Measurements from ENCODE around the gene PTPRA.
"Not testable (repeated sequence)": the region's sequence is repeated elsewhere in the genome, so short reads cannot be mapped to it uniquely, and the experiment has no call there.

PTPRA gene

DNA sequence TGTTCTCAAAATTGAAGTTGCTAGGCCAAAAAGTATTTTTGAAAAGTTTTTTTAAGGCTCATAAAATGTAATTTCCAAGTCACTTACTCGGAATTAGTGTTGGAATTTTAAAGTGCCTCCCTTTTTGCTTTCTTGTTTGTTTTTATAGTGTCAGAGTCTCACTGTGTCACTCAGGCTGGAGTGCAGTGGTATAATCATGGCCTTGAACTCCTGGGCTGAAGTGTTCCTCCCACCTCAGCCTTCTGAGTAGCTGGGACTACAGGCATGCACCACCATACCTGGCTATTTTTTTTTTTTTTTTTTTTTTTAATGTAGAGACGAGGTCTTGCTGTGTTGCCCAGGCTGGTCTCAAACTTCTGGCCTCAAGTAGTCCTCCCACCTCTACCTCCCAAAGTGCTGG lies 130.1 kb downstream of the PTPRA start:
- DNase-seq (ENCODE audit: low read depth) = no peak

- DNase-seq (ENCODE audit: low read depth) = peak; percentile 22
These were observed 137.9 kb downstream of the PTPRA start for GRCh38 chr20:3010985-3011723.

- DNase-seq (ENCODE audit: low read depth) = no peak
These were observed 138.5 kb downstream of the PTPRA start for GRCh38 chr20:3011752-3012151.

DNA sequence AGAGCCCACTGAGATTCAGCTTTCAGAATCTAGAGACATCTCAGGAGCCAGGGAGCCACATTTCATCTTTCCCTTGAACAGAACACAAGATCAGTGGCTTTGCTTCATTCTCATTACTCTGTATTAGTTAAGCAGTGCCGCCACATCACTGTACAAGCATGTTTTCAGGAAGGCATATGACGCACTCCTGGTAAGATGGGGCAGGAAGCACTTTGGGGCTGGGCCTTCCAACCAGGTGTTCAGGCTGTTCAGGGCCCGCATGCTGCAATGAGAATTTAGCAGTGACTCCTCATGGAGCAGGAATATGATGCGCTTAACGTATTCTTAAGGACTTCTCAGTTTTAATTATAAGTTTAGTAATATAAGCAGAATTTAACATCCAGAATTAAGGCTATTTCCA lies 140.5 kb downstream of the PTPRA start:
- no peak for DNase-seq (ENCODE audit: low read depth)

DNA sequence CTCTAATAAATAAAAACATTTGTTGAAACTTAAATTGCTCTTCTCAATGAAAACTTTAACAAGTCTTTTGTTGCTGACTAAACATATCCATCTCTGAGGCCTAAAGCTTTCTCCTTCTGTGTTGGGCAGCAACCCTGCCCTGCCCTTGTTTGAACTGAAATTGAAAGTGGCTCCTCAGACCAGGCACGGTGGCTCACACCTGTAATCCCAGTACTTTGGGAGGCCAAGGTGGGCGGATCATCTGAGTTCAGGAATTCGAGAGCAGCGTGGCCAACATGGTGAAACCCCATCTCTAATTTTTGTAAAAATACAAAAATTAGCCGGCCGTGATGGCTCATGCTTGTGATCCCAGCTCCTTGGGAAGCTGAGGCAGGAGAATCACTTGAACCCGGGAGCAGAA lies 140.9 kb downstream of the PTPRA start:
- DNase-seq (ENCODE audit: low read depth) = no peak

GRCh38 chr20:3014662-3015061 lies 141.4 kb downstream of the PTPRA start:
- DNase-seq (ENCODE audit: low read depth) = no peak

GRCh38 chr20:3015302-3015701 lies 142.0 kb downstream of the PTPRA start:
- DNase-seq (ENCODE audit: low read depth) = not testable (repeated sequence)

DNA sequence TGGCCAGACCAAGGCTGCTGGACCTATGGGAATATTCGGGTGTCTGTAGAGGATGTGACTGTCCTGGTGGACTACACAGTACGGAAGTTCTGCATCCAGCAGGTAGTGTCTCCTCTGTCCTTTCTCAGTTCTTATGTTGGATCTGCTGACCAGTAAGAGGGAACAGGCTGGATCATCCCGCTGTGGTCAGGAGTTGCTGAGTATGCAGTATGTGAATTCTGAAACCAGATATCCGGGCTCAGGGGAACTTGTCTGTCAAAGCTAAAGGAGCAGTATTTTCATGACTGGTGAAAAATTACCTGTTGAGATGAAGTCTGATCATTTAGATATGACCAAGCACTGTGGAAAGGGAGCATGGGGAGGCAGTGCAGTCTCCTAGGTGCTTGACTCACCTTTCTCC lies 148.0 kb downstream of the PTPRA start:
- no peak for DNase-seq (ENCODE audit: low read depth)

GRCh38 chr20:3021777-3022176 lies 148.5 kb downstream of the PTPRA start:
- DNase-seq (ENCODE audit: low read depth) = no peak

DNA sequence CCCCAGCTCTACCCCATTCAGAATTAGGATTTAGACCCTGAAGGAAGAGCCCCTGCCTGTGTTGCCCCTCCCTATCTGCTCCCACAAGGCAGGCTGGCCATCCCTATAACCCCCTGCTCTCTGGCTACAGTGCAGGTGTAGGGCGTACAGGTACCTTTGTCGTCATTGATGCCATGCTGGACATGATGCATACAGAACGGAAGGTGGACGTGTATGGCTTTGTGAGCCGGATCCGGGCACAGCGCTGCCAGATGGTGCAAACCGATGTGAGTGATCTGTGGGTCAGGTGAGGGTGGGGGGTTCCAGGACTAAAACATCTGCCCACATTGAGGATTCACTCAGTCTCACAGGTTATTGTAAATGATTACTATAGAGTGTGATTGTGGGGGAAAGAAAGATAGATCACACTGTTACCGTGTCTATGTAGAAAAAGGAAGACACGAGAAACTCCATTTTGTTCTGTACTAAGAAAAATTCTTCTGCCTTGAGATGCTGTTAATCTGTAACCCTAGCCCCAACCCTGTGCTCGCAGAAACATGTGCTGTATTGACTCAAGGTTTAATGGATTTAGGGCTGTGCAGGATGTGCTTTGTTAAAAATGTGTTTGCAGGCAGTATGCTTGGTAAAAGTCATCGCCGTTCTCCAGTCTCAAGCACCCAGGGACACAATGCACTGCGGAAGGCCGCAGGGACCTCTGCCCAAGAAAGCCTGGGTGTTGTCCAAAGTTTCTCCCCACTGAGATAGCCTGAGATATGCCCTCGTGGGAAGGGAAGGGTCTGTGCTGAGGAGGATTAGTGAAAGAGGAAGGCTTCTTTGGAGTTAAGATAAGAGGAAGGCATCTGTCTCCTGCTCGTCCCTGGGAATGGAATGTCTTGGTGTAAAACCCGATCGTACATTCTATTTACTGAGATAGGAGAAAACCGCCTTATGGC lies 149.5 kb downstream of the PTPRA start:
- DNase-seq (ENCODE audit: low read depth) = not testable (repeated sequence)

DNA sequence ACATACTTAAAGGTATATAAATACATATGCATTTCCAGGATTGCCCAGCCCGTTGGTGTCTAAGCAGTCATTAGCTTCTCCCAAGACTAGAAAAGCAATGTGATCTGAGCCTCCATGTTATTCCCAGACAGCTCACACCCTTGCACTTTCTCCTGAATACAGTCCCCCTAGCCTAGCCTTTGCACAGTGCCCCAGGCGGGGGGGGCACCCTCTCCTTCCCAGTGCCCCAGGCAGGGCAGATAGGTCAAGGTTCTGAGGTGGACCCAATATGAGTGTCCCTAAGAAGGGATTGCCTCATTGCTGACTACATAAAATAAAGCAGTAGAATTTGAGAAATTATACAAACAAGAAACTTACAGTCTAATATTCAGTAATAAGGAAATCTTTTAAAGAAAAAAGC lies 154.7 kb downstream of the PTPRA start:
- no peak for DNase-seq (ENCODE audit: low read depth)

DNA sequence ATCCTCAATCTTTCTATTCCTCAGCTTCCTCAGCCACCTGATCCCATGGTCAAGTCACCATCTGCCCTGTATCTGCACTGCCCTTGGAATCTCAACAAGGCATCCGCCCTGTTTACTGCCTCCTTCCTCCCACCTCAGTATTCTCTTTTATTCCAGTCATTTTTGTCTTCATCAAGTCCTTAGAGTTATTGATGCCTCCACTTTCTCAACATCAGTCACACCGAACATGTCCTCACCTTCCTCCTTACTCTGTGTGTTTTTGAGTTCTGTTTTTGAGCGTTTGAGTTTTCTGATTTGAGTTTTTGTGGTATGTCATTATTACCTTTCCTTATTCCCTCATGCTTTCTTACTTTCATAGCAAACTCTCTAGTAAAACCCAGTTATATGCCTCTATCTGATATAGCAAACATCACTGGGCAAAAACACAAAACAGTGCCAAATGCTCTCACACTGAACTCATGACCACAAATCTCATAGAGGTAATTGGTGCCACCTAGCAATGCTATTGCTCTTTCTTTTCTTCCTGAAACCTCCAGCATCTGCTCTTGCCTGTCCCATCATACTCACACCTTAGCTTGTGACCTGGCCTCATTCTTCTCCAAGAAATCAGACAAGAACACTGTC lies 158.4 kb downstream of the PTPRA start:
- DNase-seq (ENCODE audit: low read depth) = no peak

DNA sequence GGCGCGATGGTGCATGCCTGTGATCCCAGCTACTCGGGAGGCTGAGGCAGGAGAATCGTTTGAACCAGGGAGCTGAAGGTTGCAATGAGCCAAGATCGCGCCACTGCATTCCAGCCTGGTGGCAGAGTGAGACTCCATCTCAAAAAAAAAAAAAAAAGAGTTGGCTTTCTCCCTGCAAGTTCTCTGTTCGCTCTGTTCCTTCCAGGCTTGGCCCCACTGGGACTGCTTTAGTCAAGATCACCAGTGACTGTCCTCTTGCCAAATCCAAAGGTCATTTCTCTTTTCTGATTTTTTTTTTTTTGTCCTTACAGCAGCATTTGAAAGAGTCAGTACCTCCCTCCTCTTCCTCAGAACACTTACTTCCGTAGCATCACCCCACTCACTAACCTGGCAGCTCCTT lies 159.3 kb downstream of the PTPRA start:
- DNase-seq (ENCODE audit: low read depth) = no peak

DNA sequence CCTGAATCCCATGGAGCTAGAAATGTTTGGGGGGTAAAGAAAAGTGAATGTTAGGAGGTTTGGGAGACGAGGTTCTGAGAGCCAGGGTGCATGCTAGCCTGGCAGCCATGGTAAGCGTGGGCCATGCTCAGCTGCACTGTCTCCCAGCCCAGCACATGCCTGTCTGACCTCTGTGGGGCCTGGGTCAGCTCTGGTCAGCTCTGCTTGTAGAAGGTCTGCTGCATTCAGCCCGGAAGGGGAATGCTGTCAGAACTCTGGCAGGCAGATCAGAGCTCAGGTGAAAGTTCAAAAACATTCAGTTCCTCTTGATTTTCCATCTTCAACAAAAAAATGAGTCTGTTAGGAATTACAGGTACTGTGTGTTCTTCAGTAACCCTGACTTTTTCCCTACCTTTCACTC lies 164.4 kb downstream of the PTPRA start:
- DNase-seq (ENCODE audit: low read depth) = no peak

DNA sequence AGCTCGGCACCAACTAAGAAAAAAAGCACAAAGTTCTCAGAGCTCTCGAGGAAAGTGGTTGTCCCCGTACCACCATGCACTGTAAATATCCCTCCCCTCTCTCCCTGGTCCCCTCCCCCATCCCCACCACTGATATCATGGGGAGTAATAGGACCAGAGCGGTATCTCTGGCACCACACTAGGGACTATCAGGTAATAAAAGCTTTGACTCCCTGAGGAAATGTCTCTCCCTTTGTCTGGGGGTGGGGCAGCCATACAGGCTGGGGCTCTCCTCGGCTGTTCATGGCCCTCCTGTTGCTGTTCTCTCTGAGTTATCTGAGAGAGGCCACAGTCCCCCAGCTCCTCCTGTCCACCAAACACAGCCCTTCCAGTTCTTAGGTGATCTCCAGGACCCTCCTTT lies 165.2 kb downstream of the PTPRA start:
- DNase-seq (ENCODE audit: low read depth) = no peak

DNA sequence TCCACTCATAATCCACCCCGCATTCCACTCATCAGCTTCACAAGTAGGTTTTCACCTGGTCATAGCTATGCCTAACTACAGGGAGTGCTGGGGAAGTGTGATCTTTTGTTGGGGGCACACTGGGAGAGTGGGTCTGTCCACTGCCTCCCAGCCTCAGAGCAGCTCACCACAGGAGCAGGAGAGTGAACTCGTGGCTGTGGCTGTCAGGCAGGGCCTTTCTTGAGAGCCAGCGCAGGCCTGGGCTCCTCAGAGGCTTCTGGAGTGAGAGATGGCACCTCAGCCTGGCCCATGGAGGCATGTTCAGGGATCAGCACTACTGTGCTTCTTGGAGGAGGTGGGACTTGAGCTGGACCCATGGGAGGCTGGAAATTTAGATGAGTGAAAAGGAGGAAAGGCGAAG lies 166.1 kb downstream of the PTPRA start:
- no peak for DNase-seq (ENCODE audit: low read depth)

GRCh38 chr20:3040086-3040485 lies 166.8 kb downstream of the PTPRA start:
- DNase-seq (ENCODE audit: low read depth) = no peak

- DNase-seq (ENCODE audit: low read depth) = no peak
These were observed 168.7 kb downstream of the PTPRA start for GRCh38 chr20:3041854-3042409.

- no peak for DNase-seq (ENCODE audit: low read depth)
These were observed 169.3 kb downstream of the PTPRA start for GRCh38 chr20:3042625-3043024.

DNA sequence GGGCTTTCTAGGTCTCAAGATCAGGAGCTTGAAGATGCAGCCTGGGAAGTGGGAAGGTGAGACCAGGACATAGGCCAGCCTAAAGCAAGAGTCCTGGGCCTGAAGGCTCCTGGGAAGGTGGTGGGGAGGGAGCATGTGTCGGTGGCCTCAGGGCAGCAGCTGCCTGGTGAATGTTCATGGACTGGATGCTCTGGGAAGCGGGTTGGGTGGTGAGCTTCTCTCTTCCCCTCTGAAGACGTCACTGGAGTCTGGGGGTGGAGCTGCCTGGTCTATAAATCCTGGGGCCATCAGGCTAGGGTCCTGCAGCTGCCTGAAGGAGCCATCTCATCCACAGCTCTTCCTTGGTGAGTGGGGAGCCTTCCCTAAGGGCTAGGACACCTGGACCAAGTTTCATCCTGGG lies 170.0 kb downstream of the PTPRA start, which contains the start of gene GNRH2:
Gene GNRH2 (plus strand): TSS at position 301 of the 400 bp plus-strand sequence. CDS start 793 bp downstream, outside the sequence.
- DNase-seq (ENCODE audit: low read depth) = no peak

DNA sequence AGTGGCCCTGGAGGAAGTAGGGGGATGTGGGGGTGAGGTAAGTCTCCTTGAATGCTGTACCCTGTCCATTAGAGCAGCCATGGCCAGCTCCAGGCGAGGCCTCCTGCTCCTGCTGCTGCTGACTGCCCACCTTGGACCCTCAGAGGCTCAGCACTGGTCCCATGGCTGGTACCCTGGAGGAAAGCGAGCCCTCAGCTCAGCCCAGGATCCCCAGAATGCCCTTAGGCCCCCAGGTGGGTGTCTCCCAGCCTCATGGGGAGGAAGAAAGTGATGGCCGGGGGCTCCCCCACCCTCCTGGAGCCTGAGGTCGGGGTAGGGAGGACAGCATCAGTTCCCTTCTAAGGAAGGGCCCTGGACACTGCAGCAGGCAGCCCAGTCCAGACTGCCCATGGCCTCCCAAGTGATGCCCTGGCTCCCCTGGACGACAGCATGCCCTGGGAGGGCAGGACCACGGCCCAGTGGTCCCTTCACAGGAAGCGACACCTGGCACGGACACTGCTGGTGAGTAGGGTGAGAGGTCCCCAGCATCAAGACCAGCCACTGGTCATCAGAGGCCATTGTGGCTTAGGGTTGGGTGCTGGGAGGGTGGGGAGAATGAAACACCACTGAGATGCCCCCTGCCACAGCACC lies 171.2 kb downstream of the PTPRA start:
- no peak for DNase-seq (ENCODE audit: low read depth)

Data from non-pigmented ciliary epithelial cell (primary cell).